ENCODE measurements around the gene TOMM5. TPM values are rescaled to one million over a fixed set of nuclear protein-coding genes. Genes with fewer than 3 reads are reported as not detected.

The TOMM5 gene
- total RNA-seq, 2 donors from 2014 or later, result 110 to 115 TPM

DNA sequence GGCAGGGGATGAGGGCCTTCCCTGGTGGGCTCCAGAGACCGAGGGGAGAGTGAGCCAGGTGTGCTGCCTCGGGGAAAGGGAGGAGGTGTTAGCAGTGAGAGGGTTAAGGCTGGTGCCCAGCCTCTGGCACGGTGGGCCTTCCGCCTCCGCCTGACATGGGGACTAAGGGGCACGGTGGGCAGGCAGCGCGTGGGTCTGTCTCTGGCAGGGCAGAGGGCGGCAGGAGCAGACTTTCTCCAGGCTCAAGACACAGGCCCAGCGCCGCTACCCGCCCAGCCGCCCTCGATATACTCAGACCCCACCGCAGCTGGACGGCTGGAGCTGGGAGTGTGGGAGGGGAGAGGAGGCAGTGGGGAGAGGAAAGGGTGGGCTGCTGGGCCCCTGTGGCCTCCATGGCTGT is 43.4 kb upstream of the TOMM5 start:
- Mint-ChIP-seq H3K4me3 (no peak overlapping the region), H3K27me3 (ENCODE audit: insufficient read depth) (peaks cover 4% of the 10 kb centered on the region), H3K9me3 (no peaks in the 10 kb centered on the region), H3K4me1 (no peaks in the 10 kb centered on the region), H3K36me3 (ENCODE audit: low read depth) (no peaks in the 10 kb centered on the region), H3K27ac (no peak overlapping the region)
- Histone ChIP-seq H3K27ac (ENCODE audit: low read depth, low read length) (no peak overlapping the region), H3K9me3 (ENCODE audit: control insufficient read depth, low read length) (no peaks in the 10 kb centered on the region), H3K4me3 (ENCODE audit: low read length) (no peak overlapping the region), H3K36me3 (ENCODE audit: control insufficient read depth, insufficient read depth, low read length) (no peaks in the 10 kb centered on the region), H3K4me1 (ENCODE audit: control insufficient read depth, insufficient read depth, low read length) (no peaks in the 10 kb centered on the region), H3K9ac (ENCODE audit: extremely low read depth, low read length, poor library complexity, severe bottlenecking) (no peak overlapping the region), H3K27me3 (ENCODE audit: control insufficient read depth, insufficient read depth, low read length, poor library complexity, severe bottlenecking) (no peaks in the 10 kb centered on the region)
- WGBS, 2 experiments (ENCODE audit: insufficient coverage in 1 of 2, insufficient read length in 1 of 2), result 92% methylated on average over 16 of the region's 16 CpGs; no CpG with 5 or more reads in 1 of the 2 experiments
- no peak for DNase-seq
- TF ChIP-seq, protein P1, sequence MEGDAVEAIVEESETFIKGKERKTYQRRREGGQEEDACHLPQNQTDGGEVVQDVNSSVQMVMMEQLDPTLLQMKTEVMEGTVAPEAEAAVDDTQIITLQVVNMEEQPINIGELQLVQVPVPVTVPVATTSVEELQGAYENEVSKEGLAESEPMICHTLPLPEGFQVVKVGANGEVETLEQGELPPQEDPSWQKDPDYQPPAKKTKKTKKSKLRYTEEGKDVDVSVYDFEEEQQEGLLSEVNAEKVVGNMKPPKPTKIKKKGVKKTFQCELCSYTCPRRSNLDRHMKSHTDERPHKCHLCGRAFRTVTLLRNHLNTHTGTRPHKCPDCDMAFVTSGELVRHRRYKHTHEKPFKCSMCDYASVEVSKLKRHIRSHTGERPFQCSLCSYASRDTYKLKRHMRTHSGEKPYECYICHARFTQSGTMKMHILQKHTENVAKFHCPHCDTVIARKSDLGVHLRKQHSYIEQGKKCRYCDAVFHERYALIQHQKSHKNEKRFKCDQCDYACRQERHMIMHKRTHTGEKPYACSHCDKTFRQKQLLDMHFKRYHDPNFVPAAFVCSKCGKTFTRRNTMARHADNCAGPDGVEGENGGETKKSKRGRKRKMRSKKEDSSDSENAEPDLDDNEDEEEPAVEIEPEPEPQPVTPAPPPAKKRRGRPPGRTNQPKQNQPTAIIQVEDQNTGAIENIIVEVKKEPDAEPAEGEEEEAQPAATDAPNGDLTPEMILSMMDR (conservative IDR thresholded peaks at IDR 0.05), result no peak

DNA sequence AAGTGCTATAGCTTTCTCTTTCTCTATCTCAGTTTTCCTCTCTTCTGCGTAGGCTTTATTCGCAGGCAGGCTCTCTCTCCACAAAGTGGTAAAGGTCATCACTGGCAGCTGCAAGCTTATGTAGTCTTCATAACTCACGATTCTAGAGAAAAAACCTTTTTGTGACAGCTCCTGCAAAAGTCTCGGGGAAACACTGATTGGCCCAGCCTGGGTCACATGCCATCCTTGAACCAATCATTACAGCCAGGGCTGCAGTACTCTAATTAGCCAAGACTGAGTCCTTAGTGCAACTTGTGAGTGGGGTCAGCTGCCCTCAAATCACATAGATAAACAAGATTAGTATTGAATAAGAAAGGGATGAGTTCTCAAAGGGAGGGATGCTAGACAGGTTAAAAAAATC is 40.1 kb upstream of the TOMM5 start:
- no peak for DNase-seq
- Histone ChIP-seq H3K27me3 (ENCODE audit: control insufficient read depth, insufficient read depth, low read length, poor library complexity, severe bottlenecking) (no peaks in the 10 kb centered on the region), H3K4me3 (ENCODE audit: low read length) (no peak overlapping the region), H3K9ac (ENCODE audit: extremely low read depth, low read length, poor library complexity, severe bottlenecking) (no peak overlapping the region), H3K9me3 (ENCODE audit: control insufficient read depth, low read length) (no peaks in the 10 kb centered on the region), H3K27ac (ENCODE audit: low read depth, low read length) (no peak overlapping the region), H3K4me1 (ENCODE audit: control insufficient read depth, insufficient read depth, low read length) (no peaks in the 10 kb centered on the region), H3K36me3 (ENCODE audit: control insufficient read depth, insufficient read depth, low read length) (no peaks in the 10 kb centered on the region)
- Mint-ChIP-seq H3K4me1 (no peaks in the 10 kb centered on the region), H3K9me3 (no peaks in the 10 kb centered on the region), H3K27me3 (ENCODE audit: insufficient read depth) (peaks cover 1% of the 10 kb centered on the region), H3K36me3 (ENCODE audit: low read depth) (no peaks in the 10 kb centered on the region), H3K4me3 (no peak overlapping the region), H3K27ac (no peak overlapping the region)
- TF ChIP-seq, protein P1 (conservative IDR thresholded peaks at IDR 0.05), result no peak
- WGBS, 2 experiments (ENCODE audit: insufficient coverage in 1 of 2, insufficient read length in 1 of 2), result 91 to 100% methylated on average over 4 of the region's 4 CpGs

DNA sequence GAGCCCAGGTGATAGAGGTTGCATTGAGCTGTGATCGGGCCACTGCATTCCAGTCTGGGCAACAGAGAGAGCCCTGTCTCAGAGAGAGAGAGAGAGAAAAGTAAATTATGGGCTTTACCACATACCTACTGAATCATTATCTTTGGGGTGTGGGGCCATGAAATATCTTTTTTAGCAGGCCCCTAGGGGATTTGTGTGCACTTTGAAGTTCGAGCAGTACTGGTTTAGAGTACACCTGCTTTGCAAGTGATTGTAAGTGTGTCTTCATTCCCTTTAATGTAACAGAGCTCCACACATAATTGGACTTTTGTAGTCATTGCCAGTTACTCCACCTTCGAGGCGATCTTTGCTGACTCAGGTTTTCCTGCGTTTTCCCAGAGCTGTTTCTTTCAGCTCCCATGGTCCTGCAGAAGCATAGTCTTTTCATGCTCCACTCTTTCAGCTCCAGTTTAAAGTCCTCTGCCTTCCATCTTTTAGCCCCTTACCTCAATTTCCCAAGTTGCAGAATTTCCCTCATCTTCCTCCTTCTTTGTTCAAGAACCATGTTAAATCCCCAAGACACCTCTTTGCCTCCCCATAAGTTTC is 34.4 kb upstream of the TOMM5 start:
- no peaks in the 10 kb centered on the region for H3K36me3 Mint-ChIP-seq (ENCODE audit: low read depth)
- Histone ChIP-seq H3K27ac (ENCODE audit: low read depth, low read length) (no peak overlapping the region), H3K4me1 (ENCODE audit: control insufficient read depth, insufficient read depth, low read length) (peaks cover 3% of the 10 kb centered on the region), H3K4me3 (ENCODE audit: low read length) (no peak overlapping the region), H3K9me3 (ENCODE audit: control insufficient read depth, low read length) (no peaks in the 10 kb centered on the region), H3K36me3 (ENCODE audit: control insufficient read depth, insufficient read depth, low read length) (no peaks in the 10 kb centered on the region), H3K27me3 (ENCODE audit: control insufficient read depth, insufficient read depth, low read length, poor library complexity, severe bottlenecking) (no peaks in the 10 kb centered on the region), H3K9ac (ENCODE audit: extremely low read depth, low read length, poor library complexity, severe bottlenecking) (no peak overlapping the region)
- no peak overlapping the region for H3K27ac Mint-ChIP-seq
- whole genome bisulfite sequencing, 2 experiments (ENCODE audit: insufficient coverage in 1 of 2, insufficient read length in 1 of 2), result 86 to 88% methylated on average over 3 to 5 of the region's 5 CpGs
- TF ChIP-seq, protein P1 (conservative IDR thresholded peaks at IDR 0.05), result no peak
- H3K4me3 Mint-ChIP-seq, result no peak overlapping the region
- no peaks in the 10 kb centered on the region for H3K27me3 Mint-ChIP-seq (ENCODE audit: insufficient read depth)
- no peak for DNase-seq
- H3K4me1 Mint-ChIP-seq, result peaks cover 19% of the 10 kb centered on the region
- H3K9me3 Mint-ChIP-seq, result no peaks in the 10 kb centered on the region

Measured in endodermal cell (in vitro differentiated cells).